T-helper 2 cell treated with Interferon-gamma antibody and Interleukin-4, amounts not matched to agents 5 μg/mL and 100 μg/mL, for 36 hours (primary cell): ENCODE results near the gene TACC2.

Experiments used
- DNase-seq: peaks from one replicate; pipeline ENCODE4 v3.0.0; 2021; ENCODE audit warnings: low spot score
- H3K27ac Mint-ChIP-seq: one replicate; pipeline ENCODE4 v1.8.0; 2021; ENCODE audit warnings: mild to moderate bottlenecking, mixed read lengths
- H3K27me3 Mint-ChIP-seq: one replicate; pipeline ENCODE4 v1.8.0; 2021; ENCODE audit warnings: low read depth, mixed read lengths
- H3K36me3 Mint-ChIP-seq: one replicate; pipeline ENCODE4 v1.8.0; 2021; ENCODE audit warnings: low read depth, mixed read lengths
- H3K4me1 Mint-ChIP-seq: one replicate; pipeline ENCODE4 v1.8.0; 2021; ENCODE audit warnings: low read depth, mixed read lengths
- H3K4me3 Mint-ChIP-seq: one replicate; pipeline ENCODE4 v1.8.0; 2022; ENCODE audit warnings: mild to moderate bottlenecking, moderate library complexity, mixed read lengths
- H3K9me3 Mint-ChIP-seq: one replicate; pipeline ENCODE4 v1.8.0; 2021; ENCODE audit warnings: mixed read lengths

TACC2 gene

DNA sequence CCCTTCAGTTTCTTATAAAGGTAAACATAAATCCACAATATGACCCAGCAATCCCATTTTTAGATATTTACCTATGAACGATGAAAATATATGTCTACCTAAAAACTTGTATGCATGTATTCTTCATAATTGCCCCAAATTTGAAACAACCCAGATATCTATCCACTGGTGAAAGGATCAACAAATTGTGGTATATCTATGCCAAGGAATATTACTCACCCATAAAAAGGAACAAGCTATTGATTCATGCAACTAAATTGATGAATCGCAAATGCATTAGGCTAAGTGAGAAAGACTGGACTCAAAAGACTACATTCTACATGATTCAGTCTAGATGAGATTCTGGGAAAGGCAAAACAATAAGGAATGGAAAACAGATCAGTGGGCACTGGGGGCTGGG is 156.2 kb downstream of the TACC2 start:
- H3K36me3 Mint-ChIP-seq = no peaks in the 10 kb centered on the region
- no peaks in the 10 kb centered on the region for H3K27me3 Mint-ChIP-seq
- H3K4me3 Mint-ChIP-seq = no peak overlapping the region
- H3K4me1 Mint-ChIP-seq = peaks cover 3% of the 10 kb centered on the region
- no peaks in the 10 kb centered on the region for H3K9me3 Mint-ChIP-seq
- DNase-seq = no peak
- H3K27ac Mint-ChIP-seq = no peak overlapping the region

DNA sequence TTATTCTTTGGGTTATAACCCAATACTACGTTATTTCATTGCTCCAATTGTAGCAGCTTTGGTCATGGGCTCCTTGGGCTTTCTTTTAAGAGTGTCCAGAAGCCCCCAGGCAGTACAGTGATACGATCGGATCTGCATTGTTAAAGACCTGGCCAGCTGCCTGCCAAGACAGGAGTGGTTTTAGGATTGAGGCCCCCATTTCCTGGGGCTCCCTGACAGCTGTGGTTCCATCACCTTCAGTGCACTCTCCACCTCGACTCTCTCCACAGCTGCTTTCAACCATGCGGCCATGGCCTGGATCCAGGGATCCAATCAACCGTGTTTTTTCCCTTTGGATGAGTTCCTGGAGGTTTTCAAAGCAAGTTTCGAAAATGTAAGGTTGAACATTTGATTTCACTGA is 158.7 kb downstream of the TACC2 start:
- no peak overlapping the region for H3K4me3 Mint-ChIP-seq
- H3K36me3 Mint-ChIP-seq = no peaks in the 10 kb centered on the region
- no peak for DNase-seq
- no peaks in the 10 kb centered on the region for H3K27me3 Mint-ChIP-seq
- no peaks in the 10 kb centered on the region for H3K9me3 Mint-ChIP-seq
- no peak overlapping the region for H3K27ac Mint-ChIP-seq
- no peaks in the 10 kb centered on the region for H3K4me1 Mint-ChIP-seq

DNA sequence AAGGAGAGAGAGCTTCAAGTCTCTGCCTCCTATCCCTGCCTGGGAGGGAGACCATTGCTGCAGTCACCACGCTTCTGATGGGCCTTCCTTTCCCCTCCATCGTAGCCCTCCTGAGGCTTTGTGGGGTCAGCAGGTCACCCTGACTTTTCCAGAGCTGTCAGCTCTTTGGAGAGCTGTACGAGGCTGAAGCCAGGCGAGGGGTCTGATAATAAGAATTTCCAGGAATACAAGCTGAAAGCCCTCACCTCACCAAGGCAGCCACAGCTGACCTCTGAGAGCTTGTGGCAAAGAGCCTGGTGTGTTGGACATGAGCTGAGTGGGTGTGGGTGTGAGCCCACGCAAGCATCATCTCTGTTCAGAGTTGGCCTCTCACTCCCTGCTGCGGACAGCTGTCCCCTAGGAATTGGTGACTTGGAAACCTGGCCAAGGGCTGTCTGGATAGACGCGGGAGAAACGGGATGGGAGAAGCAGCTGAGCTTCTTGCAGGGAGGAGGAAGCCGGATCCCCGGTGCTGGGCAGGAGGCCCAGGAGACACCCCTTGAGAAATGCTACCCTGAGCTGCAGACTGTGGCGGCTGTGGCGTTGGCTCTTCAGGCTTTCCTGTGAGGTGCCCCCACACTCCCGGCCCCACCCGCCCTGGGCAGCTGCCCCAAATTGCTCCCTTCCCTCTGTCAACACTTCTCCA is 160.1 kb downstream of the TACC2 start:
- Mint-ChIP-seq H3K27me3 (no peaks in the 10 kb centered on the region), H3K4me3 (no peak overlapping the region), H3K27ac (no peak overlapping the region), H3K4me1 (no peaks in the 10 kb centered on the region), H3K9me3 (no peaks in the 10 kb centered on the region), H3K36me3 (no peaks in the 10 kb centered on the region)
- no peak for DNase-seq

DNA sequence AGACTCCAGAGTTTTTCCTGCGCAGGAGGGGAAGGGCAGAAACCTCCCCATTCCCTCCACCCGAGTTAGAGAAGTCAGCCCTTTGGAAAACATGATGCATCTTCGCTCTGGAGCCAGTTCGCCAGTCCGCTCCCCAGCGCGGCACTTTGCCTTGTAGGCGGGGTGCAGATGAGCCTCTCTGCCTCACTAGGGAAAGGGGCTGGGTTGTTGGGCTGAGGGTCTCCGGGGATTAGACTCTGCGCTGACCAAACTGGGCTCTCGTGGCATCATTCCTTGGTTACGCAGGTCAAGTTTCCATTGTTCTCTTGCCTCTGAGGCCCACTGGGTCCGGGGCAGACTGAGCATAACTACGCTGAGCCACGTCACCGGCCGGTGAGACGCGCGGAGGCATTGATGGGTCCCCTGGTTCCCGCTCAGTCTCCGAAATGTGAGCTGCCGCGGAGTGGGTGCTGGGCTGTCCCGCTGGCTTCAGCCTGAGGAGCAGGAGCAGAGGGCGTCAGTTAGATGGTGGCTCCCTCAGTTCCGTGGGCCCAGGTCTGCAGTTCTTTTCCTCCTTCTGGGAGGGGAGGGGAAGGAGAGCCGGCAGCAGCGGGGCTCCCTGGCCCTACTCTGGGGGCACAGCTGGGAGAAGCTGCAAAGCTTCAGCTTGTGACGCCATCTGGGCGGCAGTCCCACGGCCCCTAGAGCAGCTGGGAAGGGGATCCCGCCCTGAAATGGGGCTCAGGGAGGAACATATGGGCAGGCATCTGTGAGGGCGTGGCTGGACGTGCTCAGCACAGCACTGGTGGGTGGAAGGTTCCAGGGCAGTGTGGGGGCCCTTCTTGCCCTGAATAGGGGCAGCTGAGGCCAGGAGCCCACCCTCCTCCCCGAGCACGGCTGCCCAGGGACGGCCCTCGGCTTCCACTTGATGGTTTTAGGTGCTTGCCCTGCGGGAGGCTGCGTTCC is 160.9 kb downstream of the TACC2 start:
- H3K9me3 Mint-ChIP-seq = no peaks in the 10 kb centered on the region
- H3K4me1 Mint-ChIP-seq = no peaks in the 10 kb centered on the region
- H3K27ac Mint-ChIP-seq = no peak overlapping the region
- no peak for DNase-seq
- no peaks in the 10 kb centered on the region for H3K27me3 Mint-ChIP-seq
- no peaks in the 10 kb centered on the region for H3K36me3 Mint-ChIP-seq
- no peak overlapping the region for H3K4me3 Mint-ChIP-seq

DNA sequence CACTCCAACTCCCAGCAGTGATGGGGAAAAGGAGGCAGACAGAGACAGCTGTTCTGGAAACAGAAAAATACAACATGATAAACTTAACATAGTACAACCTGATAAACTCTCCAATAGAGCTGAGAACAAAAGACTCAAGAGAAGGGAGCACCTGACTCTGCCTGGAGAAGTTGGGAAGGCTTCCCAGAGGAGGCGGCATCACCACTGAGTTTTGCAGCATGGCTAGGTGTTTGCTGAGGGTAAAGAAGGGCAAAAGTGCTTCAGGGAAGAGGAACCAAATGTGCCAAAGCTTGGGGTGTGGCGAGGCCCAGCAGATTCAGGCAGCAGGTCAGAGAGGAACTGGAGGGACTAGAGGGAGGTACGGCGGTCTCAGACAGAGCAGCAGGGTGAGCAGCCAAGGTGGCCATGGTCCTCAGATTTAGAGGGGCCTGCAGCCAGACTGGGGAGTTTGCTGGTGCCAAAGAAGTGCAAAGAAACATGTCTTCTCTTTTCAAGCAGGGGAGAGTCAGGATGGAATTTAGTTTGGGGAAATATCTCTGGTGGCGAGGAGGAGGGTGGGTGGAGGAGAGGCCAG is 162.2 kb downstream of the TACC2 start:
- H3K36me3 Mint-ChIP-seq = no peaks in the 10 kb centered on the region
- no peaks in the 10 kb centered on the region for H3K9me3 Mint-ChIP-seq
- H3K27me3 Mint-ChIP-seq = no peaks in the 10 kb centered on the region
- H3K27ac Mint-ChIP-seq = no peak overlapping the region
- H3K4me3 Mint-ChIP-seq = no peak overlapping the region
- no peaks in the 10 kb centered on the region for H3K4me1 Mint-ChIP-seq
- DNase-seq = no peak

DNA sequence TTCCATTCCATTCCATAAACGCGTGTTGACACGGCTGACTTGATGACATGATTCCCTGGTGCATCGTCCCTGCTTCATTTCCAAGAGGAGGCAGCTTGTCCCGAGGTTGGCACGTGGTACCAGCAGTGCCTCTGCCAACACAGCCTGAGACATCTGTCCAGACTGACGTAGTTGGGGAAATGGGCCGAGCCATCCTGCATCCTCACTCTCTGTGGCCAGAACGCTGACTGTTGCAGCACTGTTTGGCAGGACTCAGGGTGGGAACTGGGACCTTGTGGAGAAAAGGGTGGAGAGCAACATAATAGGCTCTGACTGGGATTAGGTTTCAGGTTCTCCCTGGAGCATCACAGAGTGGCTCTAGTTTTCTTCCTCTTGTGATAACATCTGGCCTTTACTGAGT is 163.6 kb downstream of the TACC2 start:
- no peak overlapping the region for H3K27ac Mint-ChIP-seq
- H3K4me3 Mint-ChIP-seq = no peak overlapping the region
- H3K4me1 Mint-ChIP-seq = no peaks in the 10 kb centered on the region
- H3K9me3 Mint-ChIP-seq = no peaks in the 10 kb centered on the region
- H3K27me3 Mint-ChIP-seq = no peaks in the 10 kb centered on the region
- H3K36me3 Mint-ChIP-seq = no peaks in the 10 kb centered on the region
- DNase-seq = no peak

DNA sequence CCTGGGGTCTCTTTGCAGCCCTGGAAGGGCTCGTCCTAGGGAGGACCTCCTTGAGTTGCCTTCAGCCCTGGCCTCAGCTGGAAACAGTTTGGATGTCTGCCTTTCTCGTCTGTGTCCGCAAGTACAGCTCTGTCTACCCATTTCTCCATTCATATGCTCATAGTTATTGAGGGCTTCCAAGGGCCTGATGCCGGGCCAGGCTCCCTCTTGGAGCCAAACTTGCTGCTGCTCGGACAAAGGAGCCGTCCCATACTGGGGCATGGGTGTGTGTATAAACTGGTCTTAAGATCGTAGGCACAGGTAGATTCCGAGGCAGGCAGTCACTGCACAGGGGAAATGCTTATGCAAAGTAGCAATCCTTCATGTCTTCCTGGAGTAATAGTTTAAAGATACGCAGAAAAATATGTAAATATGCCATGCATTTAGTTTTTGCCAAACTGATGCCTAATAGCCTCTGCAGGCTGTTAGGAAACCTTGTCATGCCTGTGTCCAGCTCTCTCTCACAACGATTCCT is 165.1 kb downstream of the TACC2 start:
- peaks cover 4% of the 10 kb centered on the region for H3K27me3 Mint-ChIP-seq
- no peak overlapping the region for H3K27ac Mint-ChIP-seq
- H3K4me1 Mint-ChIP-seq = no peaks in the 10 kb centered on the region
- DNase-seq = no peak
- H3K4me3 Mint-ChIP-seq = no peak overlapping the region
- H3K9me3 Mint-ChIP-seq = no peaks in the 10 kb centered on the region
- H3K36me3 Mint-ChIP-seq = no peaks in the 10 kb centered on the region

DNA sequence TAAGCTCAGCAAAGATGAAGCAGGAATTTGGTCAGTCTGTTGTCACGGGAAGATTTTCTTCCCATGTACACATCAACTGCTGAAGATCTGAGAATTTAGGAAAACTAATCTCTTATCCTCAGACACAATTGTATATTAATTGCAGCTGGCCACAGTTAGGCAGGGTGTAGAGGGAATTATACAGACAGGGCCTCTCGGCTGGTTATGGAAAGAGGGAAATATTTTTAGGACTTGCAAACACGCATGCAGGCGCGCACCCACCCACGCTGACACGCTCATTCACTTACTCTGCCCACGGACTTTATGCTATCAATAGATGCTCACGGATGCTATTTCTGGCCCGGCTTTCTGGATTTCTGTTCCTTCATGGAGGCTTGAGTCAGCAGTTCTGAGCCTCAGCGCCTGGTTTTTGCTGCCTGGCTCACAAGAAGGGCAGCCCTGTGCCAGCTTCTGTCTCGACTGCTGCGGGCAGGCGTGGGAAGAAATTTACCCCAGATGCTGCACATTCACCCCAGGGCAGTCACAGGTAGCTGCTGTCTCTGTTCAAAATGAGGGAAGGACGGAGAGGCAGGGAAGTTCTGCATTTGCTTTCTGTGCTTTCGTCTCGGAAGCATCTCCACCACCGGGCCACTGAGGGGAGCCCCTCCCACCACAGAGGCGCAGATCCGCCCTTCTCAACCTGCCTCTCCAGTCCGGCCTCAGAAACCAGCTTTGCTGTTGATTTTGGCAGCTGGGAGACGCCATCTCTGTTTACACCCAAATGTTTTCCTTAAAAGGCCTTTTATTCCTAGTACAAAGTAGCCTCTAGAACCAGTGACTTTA is 165.8 kb downstream of the TACC2 start:
- no peak overlapping the region for H3K4me3 Mint-ChIP-seq
- H3K36me3 Mint-ChIP-seq = no peaks in the 10 kb centered on the region
- H3K27ac Mint-ChIP-seq = no peak overlapping the region
- no peaks in the 10 kb centered on the region for H3K4me1 Mint-ChIP-seq
- no peaks in the 10 kb centered on the region for H3K9me3 Mint-ChIP-seq
- DNase-seq = no peak
- H3K27me3 Mint-ChIP-seq = peaks cover 5% of the 10 kb centered on the region

DNA sequence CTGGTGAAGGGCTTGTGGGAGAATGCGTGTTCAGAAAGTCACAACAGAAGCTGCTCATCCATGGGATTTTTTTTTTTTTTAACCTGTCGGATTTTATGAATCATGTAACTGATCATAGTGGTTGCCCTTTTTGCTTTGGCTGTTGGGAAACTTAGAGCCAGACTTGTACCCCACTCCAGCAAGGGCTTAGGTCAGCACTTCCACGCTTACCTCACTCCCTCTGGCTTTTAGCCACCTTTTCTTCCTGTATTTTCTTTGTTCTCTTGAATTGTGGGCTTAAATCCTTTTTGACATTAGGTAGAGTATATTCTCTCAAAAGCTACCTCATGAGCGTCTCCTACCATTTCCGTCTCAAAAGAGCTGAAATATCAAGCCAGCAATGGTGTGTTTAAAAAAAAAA is 168.5 kb downstream of the TACC2 start:
- H3K4me3 Mint-ChIP-seq = no peak overlapping the region
- DNase-seq = no peak
- H3K4me1 Mint-ChIP-seq = no peaks in the 10 kb centered on the region
- H3K9me3 Mint-ChIP-seq = no peaks in the 10 kb centered on the region
- no peaks in the 10 kb centered on the region for H3K36me3 Mint-ChIP-seq
- H3K27ac Mint-ChIP-seq = no peak overlapping the region
- H3K27me3 Mint-ChIP-seq = peaks cover 22% of the 10 kb centered on the region

DNA sequence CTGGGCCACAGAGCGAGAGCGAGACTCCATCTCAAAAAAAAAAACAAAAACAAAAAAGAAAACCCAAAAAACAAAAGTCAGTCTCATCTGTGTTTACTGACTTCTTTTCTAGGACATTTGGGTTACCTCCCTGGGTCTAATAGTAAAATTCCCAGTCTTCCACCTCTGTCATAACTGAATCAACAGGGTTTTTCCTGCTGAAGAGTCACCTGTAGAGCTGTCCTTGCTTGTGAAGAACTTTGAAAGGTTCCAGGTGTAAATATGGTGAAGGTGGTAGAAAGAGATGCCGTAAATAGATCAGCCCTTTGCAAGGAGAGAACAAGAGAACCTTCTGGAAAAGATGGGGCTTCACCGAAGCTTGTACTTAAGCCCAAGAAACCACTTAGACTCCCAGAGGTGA is 169.4 kb downstream of the TACC2 start:
- no peak overlapping the region for H3K4me3 Mint-ChIP-seq
- no peak for DNase-seq
- no peaks in the 10 kb centered on the region for H3K36me3 Mint-ChIP-seq
- no peak overlapping the region for H3K27ac Mint-ChIP-seq
- H3K4me1 Mint-ChIP-seq = no peaks in the 10 kb centered on the region
- H3K27me3 Mint-ChIP-seq = peaks cover 29% of the 10 kb centered on the region
- H3K9me3 Mint-ChIP-seq = no peaks in the 10 kb centered on the region

DNA sequence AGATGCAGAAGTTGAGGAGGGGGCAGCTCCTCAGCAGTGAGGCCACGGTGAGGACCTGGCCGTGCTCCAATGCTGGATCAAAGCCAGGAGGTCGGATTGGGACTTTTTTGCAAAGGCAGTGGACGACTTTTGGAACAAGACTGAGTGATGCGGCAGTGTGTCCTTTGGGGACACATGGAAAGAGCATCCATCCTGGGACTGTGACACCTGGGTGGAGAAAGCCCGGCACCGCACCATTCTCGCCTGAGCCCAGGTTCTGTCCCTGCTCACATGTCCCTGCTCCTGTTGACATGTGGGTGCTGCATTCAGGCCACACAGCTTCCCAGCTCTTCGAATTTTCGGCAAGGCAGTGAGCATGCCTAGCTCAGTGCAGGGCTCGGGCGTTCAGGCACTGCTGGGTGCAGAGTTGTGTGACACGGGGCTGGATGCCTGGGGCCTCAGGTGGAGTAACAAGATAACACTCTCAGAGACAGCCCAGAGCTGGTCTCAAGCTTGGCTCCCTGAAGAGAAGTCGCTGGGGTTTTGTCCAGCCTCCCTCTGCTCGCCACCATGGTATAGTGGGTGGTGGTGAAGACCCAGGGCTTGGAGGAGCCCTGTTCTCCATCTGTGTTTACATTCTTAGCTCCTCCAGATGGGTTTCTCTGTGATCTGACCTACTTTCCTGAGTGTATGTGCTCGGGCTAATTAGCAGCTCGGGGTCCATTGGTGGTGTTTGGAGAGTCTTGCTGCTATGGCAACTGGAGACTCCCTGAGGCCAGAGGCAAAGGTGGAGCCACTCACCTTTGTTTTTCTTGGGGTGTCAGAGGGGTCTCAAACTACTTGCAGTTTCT is 170.4 kb downstream of the TACC2 start:
- Mint-ChIP-seq H3K27me3 (peaks cover 37% of the 10 kb centered on the region), H3K27ac (no peak overlapping the region)
- DNase-seq = no peak

DNA sequence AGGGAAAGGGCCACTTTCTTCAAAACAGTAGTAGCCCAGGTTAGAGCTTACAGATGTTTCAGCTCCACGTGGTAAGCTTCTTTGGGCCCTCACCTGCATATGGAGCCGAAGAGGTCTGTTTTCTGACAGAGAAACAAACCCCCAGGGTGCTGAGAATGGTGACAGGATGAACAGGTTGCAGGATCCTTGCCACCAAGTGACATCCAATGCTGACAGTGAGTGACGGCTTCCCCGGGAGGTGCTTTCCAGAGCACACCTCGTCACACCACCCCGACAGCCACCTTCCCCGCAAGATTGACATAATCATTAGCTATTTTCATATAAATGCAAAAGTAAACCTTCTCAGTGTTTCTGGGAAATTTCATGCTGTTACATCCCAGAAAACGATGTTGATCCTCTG is 172.8 kb downstream of the TACC2 start:
- peaks cover 59% of the 10 kb centered on the region for H3K27me3 Mint-ChIP-seq
- no peaks in the 10 kb centered on the region for H3K4me1 Mint-ChIP-seq
- DNase-seq = no peak
- H3K36me3 Mint-ChIP-seq = no peaks in the 10 kb centered on the region
- H3K27ac Mint-ChIP-seq = no peak overlapping the region
- no peak overlapping the region for H3K4me3 Mint-ChIP-seq
- H3K9me3 Mint-ChIP-seq = no peaks in the 10 kb centered on the region

More for the DNA sequence above, 170.4 kb downstream of the TACC2 start:
- Mint-ChIP-seq H3K36me3 (no peaks in the 10 kb centered on the region), H3K4me1 (no peaks in the 10 kb centered on the region), H3K4me3 (no peak overlapping the region), H3K9me3 (no peaks in the 10 kb centered on the region)

DNA sequence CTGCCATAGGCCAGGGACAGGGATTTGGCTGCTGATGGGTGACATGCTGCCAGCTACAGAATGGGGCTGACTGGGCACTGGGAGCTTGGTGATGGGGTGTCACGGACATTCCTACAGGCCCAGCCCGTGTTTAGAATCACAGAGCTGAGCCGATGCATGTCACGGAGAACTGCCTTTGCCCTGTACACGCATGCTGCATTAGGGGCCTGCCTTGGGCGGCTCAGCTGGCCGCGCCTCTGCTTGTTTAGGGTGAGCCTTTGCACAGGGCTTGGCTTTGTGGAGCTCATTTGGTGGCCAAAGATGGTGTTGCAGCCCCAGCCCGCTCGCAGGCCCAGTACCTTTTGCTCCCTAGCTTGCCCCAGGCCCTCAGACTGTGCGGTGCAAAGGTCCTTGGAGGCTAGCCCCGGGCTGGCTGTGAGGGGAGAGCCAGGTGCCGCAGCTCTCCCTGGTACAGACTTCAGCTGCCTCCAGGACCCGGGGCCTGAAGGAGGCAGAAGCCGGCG is 173.8 kb downstream of the TACC2 start:
- Mint-ChIP-seq H3K27ac (no peak overlapping the region), H3K27me3 (peaks cover 63% of the 10 kb centered on the region), H3K4me1 (no peaks in the 10 kb centered on the region), H3K9me3 (no peaks in the 10 kb centered on the region), H3K36me3 (no peaks in the 10 kb centered on the region), H3K4me3 (no peak overlapping the region)
- DNase-seq = no peak
